GM18526 (cell line): ENCODE measurements around the gene NVL.

ENCODE experiments used
- POLR2A ChIP-seq: IDR thresholded peaks from 3 replicates; pipeline ENCODE4 v1.6.1; 2011; ENCODE audit not compliant: insufficient read length; ENCODE audit errors: extremely low read depth

The NVL gene

GRCh38 chr1:224266105-224266914 is 63.7 kb downstream of the NVL start:
- no peak for TF ChIP-seq POLR2A

GRCh38 chr1:224264321-224264720 is 65.7 kb downstream of the NVL start:
- TF ChIP-seq POLR2A = no peak

- no peak for TF ChIP-seq POLR2A
These were observed 67.5 kb downstream of the NVL start for GRCh38 chr1:224262373-224263054.

- no peak for TF ChIP-seq POLR2A
These were observed 70.0 kb downstream of the NVL start for GRCh38 chr1:224259986-224260385.

GRCh38 chr1:224258351-224258750 is 71.6 kb downstream of the NVL start:
- no peak for TF ChIP-seq POLR2A

- TF ChIP-seq POLR2A = no peak
These were observed 73.3 kb downstream of the NVL start for GRCh38 chr1:224256640-224257039.

GRCh38 chr1:224253721-224254120 is 76.3 kb downstream of the NVL start:
- TF ChIP-seq POLR2A = no peak

- TF ChIP-seq POLR2A = no peak
These were observed 77.5 kb downstream of the NVL start for GRCh38 chr1:224252479-224252878.

- TF ChIP-seq POLR2A = no peak
These were observed 78.2 kb downstream of the NVL start for GRCh38 chr1:224251741-224252146.

- no peak for TF ChIP-seq POLR2A
These were observed 84.8 kb downstream of the NVL start for GRCh38 chr1:224245188-224245587.

- TF ChIP-seq POLR2A = no peak
These were observed 91.2 kb downstream of the NVL start for GRCh38 chr1:224238756-224239155.

GRCh38 chr1:224238212-224238611 is 91.8 kb downstream of the NVL start:
- TF ChIP-seq POLR2A = no peak

GRCh38 chr1:224237119-224237881 is 92.7 kb downstream of the NVL start:
- no peak for TF ChIP-seq POLR2A

- no peak for TF ChIP-seq POLR2A
These were observed 94.0 kb downstream of the NVL start for GRCh38 chr1:224235813-224236493.

- TF ChIP-seq POLR2A = no peak
These were observed 96.0 kb downstream of the NVL start for GRCh38 chr1:224234017-224234416.
